Gastroesophageal sphincter (tissue), 4 donors: ENCODE measurements around the gene BTBD18. TPM values are rescaled to one million over a fixed set of nuclear protein-coding genes. Genes with fewer than 3 reads are reported as not detected.

Experiments
- ATAC-seq: fragments of 150-250 bp; one replicate; pipeline ENCODE4 v1.9.1; 2016; ENCODE audit warnings: mild to moderate bottlenecking, moderate library complexity
- H3K27ac ChIP-seq, 4 donors: fragments of 200-600 bp; sonication (generic) in 3 of 4; 1 replicate in 3 of 4; 2 replicates in 1 of 4; pipeline ENCODE4 v1.5.1; 2016 to 2019
- H3K27me3 ChIP-seq: fragments of 200-600 bp; sonication (generic); one replicate; pipeline ENCODE4 v1.5.1; 2019
- H3K36me3 ChIP-seq, 2 donors: fragments of 200-600 bp; sonication (generic); one replicate each; pipeline ENCODE4 v1.5.1; 2019; ENCODE audit warnings: control low read depth in 1 of 2
- H3K4me1 ChIP-seq, 3 donors: fragments of 200-600 bp; sonication (generic); 1 replicate in 2 of 3; 2 replicates in 1 of 3; pipeline ENCODE4 v1.5.1; 2016 to 2019; ENCODE audit warnings: control low read depth in 2 of 3
- H3K4me3 ChIP-seq, 2 donors: fragments of 200-600 bp; sonication (generic); one replicate each; pipeline ENCODE4 v1.5.1; 2019; ENCODE audit warnings: mild to moderate bottlenecking in 1 of 2, moderate library complexity in 1 of 2
- H3K9me3 ChIP-seq, 3 donors: fragments of 200-600 bp; sonication (generic); one replicate each; pipeline ENCODE4 v1.5.1; 2017 to 2019; ENCODE audit warnings: control low read depth in 2 of 3
- EP300 ChIP-seq: sonication (generic); formaldehyde crosslinking; IDR thresholded peaks from one replicate; pipeline ENCODE4 v1.6.1; 2017; ENCODE audit warnings: antibody characterized with exemption, mild to moderate bottlenecking
- POLR2A ChIP-seq, 2 donors: fragments of 450-650 bp; IDR thresholded peaks; one replicate each; pipeline ENCODE4 v1.6.1; 2017; ENCODE audit warnings: antibody characterized with exemption in 2 of 2, mild to moderate bottlenecking in 2 of 2, moderate library complexity in 1 of 2
- POLR2AphosphoS5 ChIP-seq: sonication (generic); formaldehyde crosslinking; IDR thresholded peaks from one replicate; pipeline ENCODE4 v1.6.1; 2017; ENCODE audit warnings: antibody characterized with exemption
- WGBS, 2 donors: methylation state at CpG; one replicate each; pipeline ENCODE4 v1.1.5; 2018; ENCODE audit warnings: low coverage in 1 of 2; 5-methylcytosine and 5-hydroxymethylcytosine counted together
- total RNA-seq, 4 donors: library from RNA; depleted of rRNA; stranded (reverse); fragments of >200 nt; gene quantifications; one replicate each; pipeline ENCODE4 v1.1.0, GENCODE V29; 2016
- TF ChIP-seq, protein P1 (sequence below), 4 experiments: fragments of 200-600 bp in 2 of 4; fragments of 450-650 bp in 2 of 4; sonication (generic) in 1 of 4; IDR thresholded peaks; one replicate each; pipeline ENCODE4 v1.5.1; 2017 to 2019; ENCODE audit warnings: antibody characterized with exemption in 4 of 4, mild to moderate bottlenecking in 2 of 4, moderate library complexity in 2 of 4

Gene BTBD18
- total RNA-seq, 4 donors from 2014 or later: not detected

DNA sequence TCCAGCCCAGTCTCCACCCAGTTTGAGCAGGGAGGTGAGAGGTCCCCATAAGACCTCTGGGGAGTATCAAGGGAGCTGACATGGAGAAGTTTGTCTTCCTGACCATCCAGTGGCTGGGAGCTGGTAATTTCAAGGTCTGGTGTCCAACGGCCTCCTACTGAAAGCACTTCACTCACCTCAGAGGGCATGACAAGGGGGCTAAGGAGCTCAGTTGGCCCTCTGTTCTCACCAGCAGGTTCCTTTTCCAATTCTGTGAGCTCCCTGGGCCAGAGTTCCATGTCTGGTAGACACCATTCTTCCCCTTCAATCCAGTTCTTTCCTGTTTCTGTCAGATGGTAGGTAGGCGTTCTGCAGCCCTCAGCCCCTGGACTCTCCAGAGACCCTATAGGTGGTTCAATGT is 7.3 kb downstream of the BTBD18 start:
- H3K27ac ChIP-seq: no peak overlapping the region
- H3K4me3 ChIP-seq: no peak overlapping the region
- ATAC-seq: no peak
- 80% methylated on average over 2 of the region's 2 CpGs; no CpG with 5 or more reads in 1 of the 2 donors for WGBS, 2 donors
- TF ChIP-seq POLR2A (IDR thresholded peaks at IDR 0.05): no peak
- TF ChIP-seq EP300: no peak
- H3K36me3 ChIP-seq: peaks cover 0 to 65% of the 10 kb centered on the region in 2 donors
- H3K9me3 ChIP-seq: no peaks in the 10 kb centered on the region
- H3K4me1 ChIP-seq: peaks cover 0 to 28% (median 7%) of the 10 kb centered on the region in 3 donors
- H3K27me3 ChIP-seq: no peaks in the 10 kb centered on the region

DNA sequence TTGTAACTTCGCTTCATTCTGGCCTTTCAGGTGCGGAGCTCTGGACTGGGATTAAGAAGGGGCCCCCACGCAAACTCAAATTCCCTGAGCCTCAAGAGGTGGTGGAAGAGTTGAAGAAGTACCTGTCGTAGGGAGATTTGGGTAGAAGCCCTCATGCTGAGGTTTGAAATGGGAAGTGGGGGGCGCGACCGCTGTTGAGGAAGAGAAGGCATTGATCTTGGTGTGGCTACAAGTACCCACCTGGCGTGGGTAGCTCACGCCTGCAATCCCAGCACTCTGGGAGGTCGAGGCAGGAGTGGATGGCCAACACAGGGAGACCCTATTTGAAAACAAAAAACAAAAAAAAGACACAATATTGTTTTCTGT is 9.5 kb downstream of the BTBD18 start:
- H3K4me1 ChIP-seq: peaks cover 0 to 28% (median 7%) of the 10 kb centered on the region in 3 donors
- no peaks in the 10 kb centered on the region for H3K27me3 ChIP-seq
- H3K36me3 ChIP-seq: peaks cover 0 to 78% of the 10 kb centered on the region in 2 donors
- TF ChIP-seq POLR2AphosphoS5: no peak
- no peak for TF ChIP-seq POLR2A (IDR thresholded peaks at IDR 0.05)
- TF ChIP-seq, protein P1, sequence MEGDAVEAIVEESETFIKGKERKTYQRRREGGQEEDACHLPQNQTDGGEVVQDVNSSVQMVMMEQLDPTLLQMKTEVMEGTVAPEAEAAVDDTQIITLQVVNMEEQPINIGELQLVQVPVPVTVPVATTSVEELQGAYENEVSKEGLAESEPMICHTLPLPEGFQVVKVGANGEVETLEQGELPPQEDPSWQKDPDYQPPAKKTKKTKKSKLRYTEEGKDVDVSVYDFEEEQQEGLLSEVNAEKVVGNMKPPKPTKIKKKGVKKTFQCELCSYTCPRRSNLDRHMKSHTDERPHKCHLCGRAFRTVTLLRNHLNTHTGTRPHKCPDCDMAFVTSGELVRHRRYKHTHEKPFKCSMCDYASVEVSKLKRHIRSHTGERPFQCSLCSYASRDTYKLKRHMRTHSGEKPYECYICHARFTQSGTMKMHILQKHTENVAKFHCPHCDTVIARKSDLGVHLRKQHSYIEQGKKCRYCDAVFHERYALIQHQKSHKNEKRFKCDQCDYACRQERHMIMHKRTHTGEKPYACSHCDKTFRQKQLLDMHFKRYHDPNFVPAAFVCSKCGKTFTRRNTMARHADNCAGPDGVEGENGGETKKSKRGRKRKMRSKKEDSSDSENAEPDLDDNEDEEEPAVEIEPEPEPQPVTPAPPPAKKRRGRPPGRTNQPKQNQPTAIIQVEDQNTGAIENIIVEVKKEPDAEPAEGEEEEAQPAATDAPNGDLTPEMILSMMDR (IDR thresholded peaks at IDR 0.05): no peak
- peak overlapping the region; percentile 81 to 89 for H3K4me3 ChIP-seq
- WGBS, 2 donors: 2 to 4% methylated on average over 10 of the region's 10 CpGs
- no peak for ATAC-seq
- peak overlapping the region; percentile 87 to 94 (median 90) for H3K27ac ChIP-seq
- no peaks in the 10 kb centered on the region for H3K9me3 ChIP-seq

DNA sequence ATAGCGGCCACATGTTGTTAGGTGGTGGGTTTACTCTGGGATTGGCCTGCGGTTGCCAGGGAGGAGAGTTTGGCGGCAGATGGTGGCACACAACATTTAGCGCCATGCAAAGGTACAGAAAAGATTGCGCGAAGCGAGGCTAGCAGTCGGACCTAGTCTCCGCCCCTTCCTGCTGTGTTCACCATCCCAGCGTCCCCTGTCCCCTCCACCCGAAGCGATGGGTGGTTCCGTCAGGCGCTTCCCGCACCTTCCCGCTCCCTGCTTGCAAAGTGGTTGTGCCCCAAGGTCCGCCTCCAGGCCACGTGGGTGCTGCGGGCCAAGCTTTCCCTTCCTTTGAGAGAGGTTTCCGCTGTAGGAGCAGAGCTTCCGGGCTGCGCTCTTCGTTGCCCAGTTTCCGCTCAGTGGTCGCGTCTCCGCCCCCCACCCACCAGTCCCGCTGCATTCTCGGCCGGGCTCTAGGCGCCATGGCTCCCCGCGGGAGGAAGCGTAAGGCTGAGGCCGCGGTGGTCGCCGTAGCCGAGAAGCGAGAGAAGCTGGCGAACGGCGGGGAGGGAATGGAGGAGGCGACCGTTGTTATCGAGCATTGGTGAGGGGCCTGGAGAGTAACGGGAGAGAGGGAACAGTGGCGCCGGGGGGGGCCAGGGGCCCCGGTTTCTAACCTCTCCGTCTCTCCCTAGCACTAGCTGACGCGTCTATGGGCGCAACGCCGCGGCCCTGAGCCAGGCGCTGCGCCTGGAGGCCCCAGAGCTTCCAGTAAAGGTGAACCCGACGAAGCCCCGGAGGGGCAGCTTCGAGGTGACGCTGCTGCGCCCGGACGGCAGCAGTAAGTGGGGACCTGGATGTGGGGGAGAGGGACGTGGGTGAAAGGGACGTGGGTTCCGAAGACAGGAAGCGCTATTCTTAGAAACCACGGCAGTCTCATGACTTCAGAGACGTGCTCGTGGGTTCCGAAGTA is 10.2 kb downstream of the BTBD18 start, which contains the start of gene SELENOH:
TSS of gene SELENOH (plus strand) at position 360 of the 955 bp plus-strand sequence. CDS start at position 465, 105 bp downstream.
- WGBS, 2 donors: 0 to 1% methylated on average over 16 to 26 of the region's 75 CpGs
- H3K27me3 ChIP-seq: no peaks in the 10 kb centered on the region
- peak; percentile 65 to 81 for TF ChIP-seq POLR2A (IDR thresholded peaks at IDR 0.05)
- no peak for TF ChIP-seq EP300
- TF ChIP-seq POLR2AphosphoS5: peak; percentile 94
- TF ChIP-seq, protein P1 (IDR thresholded peaks at IDR 0.05): peak in 2 of 4 experiments; percentile 1 to 14
- H3K4me1 ChIP-seq: peaks cover 0 to 28% (median 7%) of the 10 kb centered on the region in 3 donors
- H3K36me3 ChIP-seq: peaks cover 0 to 72% of the 10 kb centered on the region in 2 donors
- peak within 1 kb of the TSS; percentile 87 to 94 (median 90) for H3K27ac ChIP-seq
- ATAC-seq: peak; percentile 100
- H3K9me3 ChIP-seq: no peaks in the 10 kb centered on the region
- H3K4me3 ChIP-seq: peak within 1 kb of the TSS; percentile 81 to 89

DNA sequence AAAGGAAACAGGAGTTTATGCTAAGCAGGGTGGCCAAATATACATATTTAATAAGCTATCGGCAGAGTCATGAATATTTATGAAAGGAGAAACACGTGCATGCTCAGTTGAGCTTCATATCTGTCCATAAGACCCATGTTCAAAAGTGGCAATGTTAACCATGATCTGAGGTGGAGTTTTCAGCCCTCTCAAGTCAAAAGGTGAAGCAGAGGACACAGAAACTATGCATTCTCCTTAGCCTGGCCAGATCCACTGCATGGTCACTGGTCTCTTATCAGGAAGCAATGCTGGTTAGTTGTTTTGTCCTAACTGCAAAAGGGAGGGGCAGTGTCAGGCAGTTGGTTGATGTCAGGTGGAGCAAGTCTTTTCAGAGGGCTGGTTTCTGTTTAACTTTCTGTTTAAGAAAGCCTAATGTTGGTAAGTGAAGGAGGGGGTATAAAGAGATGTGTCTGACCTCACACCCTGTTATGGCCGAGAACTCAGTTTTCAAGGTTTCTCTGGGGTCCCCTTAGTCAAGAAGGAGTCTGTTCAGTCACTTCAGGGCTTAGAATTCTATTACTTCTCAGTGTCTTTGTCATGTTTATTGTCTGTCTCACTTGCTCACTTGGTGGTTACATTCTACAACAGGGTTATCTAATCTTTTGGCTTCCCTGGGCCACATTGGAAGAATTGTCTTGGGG is 15.9 kb downstream of the BTBD18 start:
- Histone ChIP-seq H3K9me3 (no peaks in the 10 kb centered on the region), H3K4me1 (peaks cover 0 to 6% (median 0%) of the 10 kb centered on the region in 3 donors), H3K27ac (no peak overlapping the region), H3K4me3 (no peak overlapping the region), H3K27me3 (no peaks in the 10 kb centered on the region), H3K36me3 (peaks cover 0 to 50% of the 10 kb centered on the region in 2 donors)
- ATAC-seq: no peak
- TF ChIP-seq POLR2A (IDR thresholded peaks at IDR 0.05): no peak
- no peak for TF ChIP-seq EP300
- no peak for TF ChIP-seq POLR2AphosphoS5
- TF ChIP-seq, protein P1 (IDR thresholded peaks at IDR 0.05): no peak
- WGBS, 2 donors: 69% methylated on average over 3 of the region's 3 CpGs; no CpG with 5 or more reads in 1 of the 2 donors

DNA sequence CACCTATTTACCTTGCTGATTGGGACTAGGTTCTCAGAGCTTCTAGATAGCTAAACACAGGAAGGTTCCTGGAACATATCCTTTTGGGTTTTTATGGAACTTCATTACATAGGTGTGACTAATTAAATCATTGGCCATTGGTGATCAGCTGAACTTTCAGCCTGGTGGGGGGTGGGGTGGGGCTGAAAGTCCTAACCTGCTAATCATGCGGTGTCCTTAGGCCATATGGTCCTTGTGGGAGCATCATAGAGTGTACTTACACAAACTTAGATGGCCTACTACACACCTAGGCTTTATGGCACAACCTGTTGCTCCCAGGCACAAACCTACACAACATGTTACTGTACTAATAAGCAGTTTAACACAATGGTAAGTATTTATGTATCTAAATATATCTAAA is 19.0 kb downstream of the BTBD18 start:
- ATAC-seq: no peak
- Histone ChIP-seq H3K9me3 (no peaks in the 10 kb centered on the region), H3K4me1 (no peaks in the 10 kb centered on the region), H3K36me3 (peaks cover 0 to 31% of the 10 kb centered on the region in 2 donors), H3K27ac (no peak overlapping the region), H3K4me3 (no peak overlapping the region), H3K27me3 (no peaks in the 10 kb centered on the region)
- no CpG with 5 or more reads among the region's 1 CpG for WGBS, 2 donors
- TF ChIP-seq POLR2AphosphoS5: no peak
- no peak for TF ChIP-seq EP300
- TF ChIP-seq POLR2A (IDR thresholded peaks at IDR 0.05): no peak
- TF ChIP-seq, protein P1 (IDR thresholded peaks at IDR 0.05): no peak
